ENCODE data around the gene UBE2J2.

- no peak for TF ChIP-seq HDGF (IDR thresholded peaks at IDR 0.05; ENCODE audit: borderline replicate concordance)
- no peak for TF ChIP-seq ARNT (IDR thresholded peaks at IDR 0.05)
- no peak for TF ChIP-seq L3MBTL2 (conservative IDR thresholded peaks at IDR 0.05)
- TF ChIP-seq NFRKB (IDR thresholded peaks at IDR 0.05) = no peak
These were observed 18.0 kb downstream of the UBE2J2 start for GRCh38 chr1:1255611-1256010.

All from HEK293T (cell line).